Type B pancreatic cell (in vitro differentiated cells): ENCODE results near the gene CXorf51A. TPM values are rescaled to one million over a fixed set of nuclear protein-coding genes. Genes with fewer than 3 reads are reported as not detected.
"Not testable (repeated sequence)": the region's sequence is repeated elsewhere in the genome, so short reads cannot be mapped to it uniquely, and the experiment has no call there.

Experiments
- DNase-seq: peaks from one replicate; pipeline ENCODE4 v3.0.0; 2021; ENCODE audit warnings: mixed read lengths; ENCODE audit not compliant: unreplicated experiment; ENCODE audit errors: extremely low spot score
- H3K27ac Mint-ChIP-seq: 2 replicates; pipeline ENCODE4 v1.8.0; 2021; ENCODE audit warnings: mild to moderate bottlenecking, mixed read lengths
- H3K27me3 Mint-ChIP-seq: 2 replicates; pipeline ENCODE4 v1.8.0; 2021; ENCODE audit warnings: mixed read lengths
- H3K36me3 Mint-ChIP-seq: 2 replicates; pipeline ENCODE4 v1.8.0; 2021; ENCODE audit warnings: mixed read lengths
- H3K4me1 Mint-ChIP-seq: one replicate; pipeline ENCODE4 v1.8.0; 2021; ENCODE audit warnings: mixed read lengths; ENCODE audit not compliant: unreplicated experiment
- H3K4me3 Mint-ChIP-seq: 2 replicates; pipeline ENCODE4 v1.8.0; 2021; ENCODE audit warnings: mild to moderate bottlenecking, mixed read lengths
- H3K9me3 Mint-ChIP-seq: 2 replicates; pipeline ENCODE4 v1.8.0; 2021; ENCODE audit warnings: mixed read lengths
- long read RNA-seq: library from polyadenylated mRNA; unstranded; transcript quantifications from one replicate; pipeline ENCODE4 v2.0.0, GENCODE V29; 2020
- total RNA-seq: library from RNA; stranded (reverse); gene quantifications from 2 replicates; pipeline ENCODE4 v1.2.1, GENCODE V29; 2021; ENCODE audit warnings: low replicate concordance
- TF ChIP-seq, protein P1 (sequence below): fragments of 200-600 bp; sonication (generic); conservative IDR thresholded peaks from 2 replicates; pipeline ENCODE4 v1.5.0; 2021; ENCODE audit warnings: antibody characterized with exemption, mild to moderate bottlenecking

Gene CXorf51A
- total RNA-seq = not detected in 2 replicates
- long read RNA-seq = 0 reads

DNA sequence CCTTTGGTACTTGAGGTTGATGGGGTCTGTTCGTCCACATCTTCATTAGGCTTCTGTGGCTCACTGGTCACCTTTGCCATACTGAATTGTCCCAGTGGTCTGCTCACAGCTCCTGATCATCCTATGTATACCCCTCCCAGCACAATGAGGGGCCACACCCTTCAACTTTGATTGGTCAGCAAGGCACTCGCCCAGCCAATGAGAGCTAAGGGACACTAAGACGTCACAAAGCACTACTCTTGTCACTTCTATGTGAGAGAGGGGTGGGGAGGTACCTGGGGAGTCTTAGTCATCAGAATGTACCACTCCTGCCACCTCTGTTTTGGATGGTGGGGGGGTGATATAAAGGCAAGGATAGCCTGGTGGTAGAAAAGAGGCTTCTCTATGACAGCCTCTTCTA lies at the start of gene CXorf51A:
CXorf51A (minus strand) TSS at position 101 of the 400 bp plus-strand sequence; CDS start at position 80, 21 bp downstream.
- H3K9me3 Mint-ChIP-seq, H3K27ac Mint-ChIP-seq, DNase-seq, H3K4me3 Mint-ChIP-seq, H3K36me3 Mint-ChIP-seq, H3K27me3 Mint-ChIP-seq, H3K4me1 Mint-ChIP-seq: not testable (repeated sequence)

DNA sequence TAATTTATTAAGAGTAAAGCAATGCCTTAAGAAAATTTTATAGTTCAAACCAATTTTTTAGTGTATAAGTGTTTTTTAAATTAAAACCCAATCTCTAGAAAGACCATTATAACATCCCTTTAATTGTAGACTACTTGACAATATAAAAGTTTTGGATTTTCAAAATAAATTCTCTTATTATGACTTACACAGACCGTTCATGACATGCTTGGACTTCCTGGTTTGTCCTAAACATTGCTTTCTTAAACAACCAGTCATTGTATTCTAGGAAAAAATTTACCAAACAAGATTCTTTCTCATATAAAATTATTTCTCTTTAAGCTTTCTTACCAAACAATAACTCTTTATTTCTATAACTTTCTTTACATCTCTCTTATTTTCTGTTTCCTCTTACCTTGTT lies 49.0 kb upstream of the CXorf51A start:
- H3K4me3 Mint-ChIP-seq = no peak overlapping the region
- peaks cover 5% of the 10 kb centered on the region for H3K9me3 Mint-ChIP-seq
- no peak for DNase-seq
- H3K27ac Mint-ChIP-seq = no peak overlapping the region
- no peaks in the 10 kb centered on the region for H3K4me1 Mint-ChIP-seq
- TF ChIP-seq, protein P1, sequence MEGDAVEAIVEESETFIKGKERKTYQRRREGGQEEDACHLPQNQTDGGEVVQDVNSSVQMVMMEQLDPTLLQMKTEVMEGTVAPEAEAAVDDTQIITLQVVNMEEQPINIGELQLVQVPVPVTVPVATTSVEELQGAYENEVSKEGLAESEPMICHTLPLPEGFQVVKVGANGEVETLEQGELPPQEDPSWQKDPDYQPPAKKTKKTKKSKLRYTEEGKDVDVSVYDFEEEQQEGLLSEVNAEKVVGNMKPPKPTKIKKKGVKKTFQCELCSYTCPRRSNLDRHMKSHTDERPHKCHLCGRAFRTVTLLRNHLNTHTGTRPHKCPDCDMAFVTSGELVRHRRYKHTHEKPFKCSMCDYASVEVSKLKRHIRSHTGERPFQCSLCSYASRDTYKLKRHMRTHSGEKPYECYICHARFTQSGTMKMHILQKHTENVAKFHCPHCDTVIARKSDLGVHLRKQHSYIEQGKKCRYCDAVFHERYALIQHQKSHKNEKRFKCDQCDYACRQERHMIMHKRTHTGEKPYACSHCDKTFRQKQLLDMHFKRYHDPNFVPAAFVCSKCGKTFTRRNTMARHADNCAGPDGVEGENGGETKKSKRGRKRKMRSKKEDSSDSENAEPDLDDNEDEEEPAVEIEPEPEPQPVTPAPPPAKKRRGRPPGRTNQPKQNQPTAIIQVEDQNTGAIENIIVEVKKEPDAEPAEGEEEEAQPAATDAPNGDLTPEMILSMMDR = no peak
- no peaks in the 10 kb centered on the region for H3K36me3 Mint-ChIP-seq
- no peaks in the 10 kb centered on the region for H3K27me3 Mint-ChIP-seq

DNA sequence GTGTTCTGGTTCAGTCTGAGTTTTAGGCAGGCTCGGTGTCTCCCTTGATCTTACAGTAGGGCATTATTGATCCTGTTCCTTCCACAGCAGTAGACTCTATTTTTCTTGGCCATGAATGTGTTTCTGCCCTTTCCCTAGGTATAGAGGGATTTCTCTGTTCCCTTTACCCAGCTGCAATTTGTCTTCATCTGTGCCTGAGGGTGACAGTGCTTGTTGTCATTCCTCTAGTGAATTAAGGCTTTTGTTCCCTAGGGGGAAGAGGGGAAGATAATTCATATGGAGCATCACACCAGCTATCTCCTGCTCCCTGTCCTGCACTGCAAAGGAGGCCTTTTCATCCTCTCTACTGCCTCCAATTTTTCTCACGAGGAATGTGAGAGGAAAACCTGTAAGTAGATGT lies 39.7 kb upstream of the CXorf51A start:
- H3K4me3 Mint-ChIP-seq = no peak overlapping the region
- TF ChIP-seq, protein P1 = no peak
- peaks cover 5% of the 10 kb centered on the region for H3K9me3 Mint-ChIP-seq
- H3K4me1 Mint-ChIP-seq = no peaks in the 10 kb centered on the region
- H3K27me3 Mint-ChIP-seq = no peaks in the 10 kb centered on the region
- no peak overlapping the region for H3K27ac Mint-ChIP-seq
- DNase-seq = no peak
- no peaks in the 10 kb centered on the region for H3K36me3 Mint-ChIP-seq

DNA sequence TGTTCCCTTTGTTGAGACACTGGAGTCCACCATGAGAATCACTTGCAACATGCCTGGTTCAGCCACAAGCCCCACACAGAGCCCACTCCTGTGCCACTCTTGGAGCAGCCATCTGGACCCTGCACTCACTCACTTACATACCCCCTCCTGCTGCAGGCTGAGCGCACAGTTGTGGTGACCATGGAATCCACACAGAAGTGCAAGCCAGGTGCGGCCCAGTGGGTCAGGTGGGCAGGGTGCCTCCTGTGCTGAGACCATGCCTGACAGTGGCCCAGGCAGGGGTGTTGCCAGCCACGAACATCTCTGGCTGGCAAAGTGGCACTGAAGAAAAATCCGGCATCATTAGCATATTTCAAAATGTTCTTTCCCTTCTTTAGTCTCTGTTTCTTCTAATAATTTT lies 17.4 kb upstream of the CXorf51A start:
- Mint-ChIP-seq H3K4me1 (no peaks in the 10 kb centered on the region), H3K9me3 (no peaks in the 10 kb centered on the region), H3K4me3 (no peak overlapping the region), H3K27me3 (no peaks in the 10 kb centered on the region), H3K27ac (no peak overlapping the region), H3K36me3 (no peaks in the 10 kb centered on the region)
- no peak for DNase-seq
- TF ChIP-seq, protein P1 = no peak

DNA sequence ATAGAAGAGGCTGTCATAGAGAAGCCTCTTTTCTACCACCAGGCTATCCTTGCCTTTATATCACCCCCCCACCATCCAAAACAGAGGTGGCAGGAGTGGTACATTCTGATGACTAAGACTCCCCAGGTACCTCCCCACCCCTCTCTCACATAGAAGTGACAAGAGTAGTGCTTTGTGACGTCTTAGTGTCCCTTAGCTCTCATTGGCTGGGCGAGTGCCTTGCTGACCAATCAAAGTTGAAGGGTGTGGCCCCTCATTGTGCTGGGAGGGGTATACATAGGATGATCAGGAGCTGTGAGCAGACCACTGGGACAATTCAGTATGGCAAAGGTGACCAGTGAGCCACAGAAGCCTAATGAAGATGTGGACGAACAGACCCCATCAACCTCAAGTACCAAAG lies 5.1 kb downstream of the CXorf51A start, which contains the start of gene CXorf51B:
CXorf51B (plus strand) TSS at position 301 of the 400 bp plus-strand sequence; CDS start at position 322, 21 bp downstream.
- H3K4me3 Mint-ChIP-seq, DNase-seq, H3K4me1 Mint-ChIP-seq, H3K27ac Mint-ChIP-seq, H3K36me3 Mint-ChIP-seq, H3K27me3 Mint-ChIP-seq, H3K9me3 Mint-ChIP-seq: not testable (repeated sequence)

Other genes with a start within 250 kb of the CXorf51A start
- gene CXorf51B, start 5.0 kb downstream of the CXorf51A start, total RNA-seq = not detected in 2 replicates